Mesothelial cell of epicardium (in vitro differentiated cells): ENCODE data around the gene RARRES1. TPM values are rescaled to one million over a fixed set of nuclear protein-coding genes. Genes with fewer than 3 reads are reported as not detected.

Experiments
- DNase-seq, 2 experiments: peaks; one replicate each; pipeline ENCODE4 v3.0.0; 2021; ENCODE audit warnings: low spot score in 2 of 2; ENCODE audit not compliant: unreplicated experiment in 2 of 2
- H3K27ac Mint-ChIP-seq: 2 replicates; pipeline ENCODE4 v1.8.0; 2021; ENCODE audit warnings: mixed read lengths
- H3K27me3 Mint-ChIP-seq: 2 replicates; pipeline ENCODE4 v1.8.0; 2021; ENCODE audit warnings: low read depth, mixed read lengths
- H3K36me3 Mint-ChIP-seq: 2 replicates; pipeline ENCODE4 v1.8.0; 2021; ENCODE audit warnings: mixed read lengths
- H3K4me1 Mint-ChIP-seq: 2 replicates; pipeline ENCODE4 v1.8.0; 2021; ENCODE audit warnings: mixed read lengths
- H3K4me3 Mint-ChIP-seq: 2 replicates; pipeline ENCODE4 v1.8.0; 2021; ENCODE audit warnings: mild to moderate bottlenecking, moderate library complexity, mixed read lengths
- H3K9me3 Mint-ChIP-seq: 2 replicates; pipeline ENCODE4 v1.8.0; 2021; ENCODE audit warnings: mixed read lengths
- total RNA-seq: library from RNA; stranded (reverse); gene quantifications from 3 replicates; pipeline ENCODE4 v1.2.1, GENCODE V29; 2021
- TF ChIP-seq, protein P1 (sequence below): fragments of 200-600 bp; sonication (generic); IDR thresholded peaks from one replicate; pipeline ENCODE4 v1.5.0; 2021; ENCODE audit warnings: antibody characterized with exemption; ENCODE audit not compliant: unreplicated experiment

RARRES1 gene
- total RNA-seq, 1 donor from 2014 or later: 53.0 TPM

DNA sequence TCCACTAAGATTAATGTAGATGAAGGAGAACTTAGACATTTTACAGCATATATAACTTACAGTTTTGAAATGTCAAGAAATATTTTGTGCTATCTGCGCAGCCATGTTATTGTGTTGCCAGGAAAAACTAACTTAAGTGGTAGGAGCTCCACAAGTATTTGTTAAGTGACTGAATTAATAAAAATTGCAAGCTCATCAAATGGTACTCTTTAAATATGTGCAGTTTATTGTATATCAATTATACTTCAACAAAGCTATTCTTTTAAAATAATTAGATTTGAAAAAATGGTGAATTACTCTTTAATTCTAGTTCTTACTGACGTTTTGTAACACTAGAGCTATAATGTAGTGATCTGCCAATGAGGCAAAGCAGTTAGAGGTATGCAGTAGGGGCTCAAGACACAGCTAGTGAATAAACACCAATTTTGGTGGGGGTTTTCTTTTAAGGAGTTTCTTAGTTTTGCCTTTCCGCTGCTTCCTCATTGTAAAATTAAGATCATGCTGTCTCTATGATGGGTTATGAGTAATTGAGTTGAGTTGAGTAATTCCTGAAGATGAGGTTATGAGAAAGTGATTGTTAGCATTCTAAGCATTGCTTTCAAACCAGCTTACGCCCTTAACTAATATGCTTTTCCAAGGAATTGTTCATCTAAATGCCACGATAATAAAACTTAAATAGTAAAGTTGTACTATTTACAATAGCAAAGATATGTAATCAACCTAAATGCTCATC lies 48.9 kb downstream of the RARRES1 start:
- peaks cover 3% of the 10 kb centered on the region for H3K36me3 Mint-ChIP-seq
- H3K27ac Mint-ChIP-seq: no peak overlapping the region
- H3K4me3 Mint-ChIP-seq: no peak overlapping the region
- no peaks in the 10 kb centered on the region for H3K9me3 Mint-ChIP-seq
- no peaks in the 10 kb centered on the region for H3K4me1 Mint-ChIP-seq
- H3K27me3 Mint-ChIP-seq: no peaks in the 10 kb centered on the region
- TF ChIP-seq, protein P1, sequence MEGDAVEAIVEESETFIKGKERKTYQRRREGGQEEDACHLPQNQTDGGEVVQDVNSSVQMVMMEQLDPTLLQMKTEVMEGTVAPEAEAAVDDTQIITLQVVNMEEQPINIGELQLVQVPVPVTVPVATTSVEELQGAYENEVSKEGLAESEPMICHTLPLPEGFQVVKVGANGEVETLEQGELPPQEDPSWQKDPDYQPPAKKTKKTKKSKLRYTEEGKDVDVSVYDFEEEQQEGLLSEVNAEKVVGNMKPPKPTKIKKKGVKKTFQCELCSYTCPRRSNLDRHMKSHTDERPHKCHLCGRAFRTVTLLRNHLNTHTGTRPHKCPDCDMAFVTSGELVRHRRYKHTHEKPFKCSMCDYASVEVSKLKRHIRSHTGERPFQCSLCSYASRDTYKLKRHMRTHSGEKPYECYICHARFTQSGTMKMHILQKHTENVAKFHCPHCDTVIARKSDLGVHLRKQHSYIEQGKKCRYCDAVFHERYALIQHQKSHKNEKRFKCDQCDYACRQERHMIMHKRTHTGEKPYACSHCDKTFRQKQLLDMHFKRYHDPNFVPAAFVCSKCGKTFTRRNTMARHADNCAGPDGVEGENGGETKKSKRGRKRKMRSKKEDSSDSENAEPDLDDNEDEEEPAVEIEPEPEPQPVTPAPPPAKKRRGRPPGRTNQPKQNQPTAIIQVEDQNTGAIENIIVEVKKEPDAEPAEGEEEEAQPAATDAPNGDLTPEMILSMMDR: no peak
- DNase-seq: no peak

DNA sequence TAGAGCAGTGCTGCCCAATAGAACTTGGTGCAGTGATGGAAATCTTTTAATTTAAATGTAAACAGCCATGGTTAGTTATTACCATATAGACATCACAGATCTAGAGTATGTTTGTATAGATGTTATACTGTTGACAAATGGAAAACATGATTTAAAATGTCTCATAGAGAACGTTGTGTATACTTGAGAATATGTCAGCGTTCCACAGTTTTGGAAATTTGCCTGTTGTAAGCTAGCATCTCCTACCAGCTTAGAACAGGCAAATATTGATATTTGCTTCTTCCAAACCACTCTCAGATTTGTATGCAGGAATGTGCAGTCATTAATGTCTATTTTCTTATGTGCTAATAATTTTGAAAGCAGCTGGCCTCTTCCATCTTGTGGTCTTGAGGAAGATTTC lies 51.4 kb downstream of the RARRES1 start:
- Mint-ChIP-seq H3K4me1 (no peaks in the 10 kb centered on the region), H3K36me3 (peaks cover 10% of the 10 kb centered on the region), H3K4me3 (no peak overlapping the region), H3K27me3 (no peaks in the 10 kb centered on the region), H3K27ac (no peak overlapping the region), H3K9me3 (no peaks in the 10 kb centered on the region)
- TF ChIP-seq, protein P1: no peak
- DNase-seq: no peak

DNA sequence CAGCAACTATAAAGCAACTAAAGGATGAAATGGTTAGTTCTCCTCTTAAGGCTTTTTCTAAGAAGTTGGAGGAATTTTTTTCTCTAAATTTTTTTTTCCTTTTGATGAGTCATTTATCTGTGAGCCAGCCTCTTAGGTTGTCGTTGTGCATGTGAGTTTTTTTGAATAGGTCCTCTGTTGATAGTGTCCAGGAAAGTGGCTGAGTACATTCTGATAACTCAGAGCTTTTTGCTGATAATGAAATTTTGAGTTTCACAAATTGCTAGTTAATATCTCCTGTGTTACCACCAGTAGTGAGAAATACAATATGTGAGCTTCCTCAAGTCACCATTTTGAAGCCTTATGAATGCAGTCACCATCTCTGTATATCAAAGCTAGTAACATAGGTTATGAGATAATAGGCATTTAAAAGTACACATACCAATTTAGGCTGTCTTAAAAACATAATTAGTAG lies 52.7 kb downstream of the RARRES1 start:
- H3K27ac Mint-ChIP-seq: no peak overlapping the region
- H3K9me3 Mint-ChIP-seq: no peaks in the 10 kb centered on the region
- peaks cover 10% of the 10 kb centered on the region for H3K36me3 Mint-ChIP-seq
- no peaks in the 10 kb centered on the region for H3K27me3 Mint-ChIP-seq
- H3K4me3 Mint-ChIP-seq: no peak overlapping the region
- no peak for DNase-seq
- TF ChIP-seq, protein P1: no peak
- H3K4me1 Mint-ChIP-seq: no peaks in the 10 kb centered on the region

DNA sequence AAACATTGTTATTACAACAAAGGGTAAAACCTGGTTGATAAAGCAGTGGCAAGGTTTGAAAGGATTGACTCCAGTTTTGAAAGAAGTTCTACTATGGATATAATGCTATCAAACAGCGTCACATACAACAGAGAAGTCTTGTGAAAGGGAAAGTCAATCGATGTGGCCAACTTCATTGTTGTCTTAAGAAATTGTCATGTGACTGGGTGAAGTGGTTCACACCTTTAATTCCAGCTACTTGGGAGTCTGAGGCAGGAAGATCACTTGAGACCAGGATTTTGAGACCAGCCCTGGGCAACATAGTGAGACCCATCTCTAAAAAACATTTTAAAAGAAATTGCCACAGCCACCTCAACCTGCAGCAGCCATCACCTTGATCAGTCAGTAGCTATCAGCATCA lies 53.6 kb downstream of the RARRES1 start:
- TF ChIP-seq, protein P1: no peak
- no peak for DNase-seq
- no peak overlapping the region for H3K4me3 Mint-ChIP-seq
- no peaks in the 10 kb centered on the region for H3K4me1 Mint-ChIP-seq
- H3K9me3 Mint-ChIP-seq: no peaks in the 10 kb centered on the region
- H3K36me3 Mint-ChIP-seq: peaks cover 10% of the 10 kb centered on the region
- no peak overlapping the region for H3K27ac Mint-ChIP-seq
- H3K27me3 Mint-ChIP-seq: no peaks in the 10 kb centered on the region

DNA sequence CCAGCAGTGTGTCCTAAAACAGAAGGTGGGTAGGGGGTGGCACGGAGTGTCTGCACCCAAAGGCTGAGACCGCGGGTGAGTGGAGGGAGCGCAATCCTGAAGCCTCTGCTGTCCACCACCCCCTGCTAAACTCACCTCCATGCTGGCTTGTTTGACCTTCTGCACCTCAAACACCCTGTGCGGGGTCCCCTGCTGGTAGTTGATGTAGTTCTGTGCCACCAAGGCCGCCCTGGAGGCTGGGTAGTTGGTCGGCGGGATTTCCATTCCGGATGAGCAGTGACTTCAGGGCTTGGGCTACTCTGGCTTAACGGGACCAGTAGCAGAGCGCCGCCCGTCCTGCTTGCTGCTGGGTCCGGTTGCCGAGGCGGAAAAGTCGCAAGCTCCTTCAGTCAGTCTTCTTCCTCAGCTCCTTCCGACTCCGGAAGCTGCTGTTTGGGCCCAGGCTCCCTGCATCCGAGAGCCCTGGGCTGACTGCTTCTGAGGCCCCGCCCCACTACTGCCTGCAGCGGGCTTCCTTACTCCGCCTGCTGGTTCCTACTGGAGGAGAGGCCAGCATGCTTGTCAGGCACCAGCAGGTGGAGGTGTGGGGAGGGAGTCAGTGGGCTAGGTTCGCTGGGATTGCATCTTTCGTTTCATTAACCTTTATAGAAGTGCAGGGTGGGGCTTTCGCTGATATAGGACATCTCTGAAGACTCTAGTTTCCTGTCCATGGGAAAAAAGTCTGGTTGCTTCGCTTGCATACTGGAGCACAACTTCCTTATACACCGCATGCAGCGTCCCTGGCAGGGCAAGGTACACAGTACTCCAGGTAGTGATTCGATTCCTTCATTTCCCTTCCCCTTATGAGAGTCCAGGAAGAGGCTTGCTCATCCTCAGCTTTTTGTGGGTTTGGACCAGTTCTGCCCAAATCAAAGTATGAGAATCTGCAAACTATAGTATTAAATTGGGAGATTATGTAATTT lies 59.8 kb downstream of the RARRES1 start, which contains the start of gene LXN:
Gene LXN (minus strand): TSS at position 434 of the 962 bp plus-strand sequence. CDS start 170 bp downstream, at position 264.
- H3K4me3 Mint-ChIP-seq: peak within 1 kb of the TSS; percentile 95
- no peaks in the 10 kb centered on the region for H3K27me3 Mint-ChIP-seq
- H3K36me3 Mint-ChIP-seq: peaks cover 5% of the 10 kb centered on the region
- peak; percentile 69 to 88 for DNase-seq
- no peaks in the 10 kb centered on the region for H3K9me3 Mint-ChIP-seq
- peaks cover 31% of the 10 kb centered on the region for H3K4me1 Mint-ChIP-seq
- peak within 1 kb of the TSS; percentile 97 for H3K27ac Mint-ChIP-seq
- TF ChIP-seq, protein P1: peak; percentile 40
